ENCODE results near the gene CAMSAP3.
"Not testable (repeated sequence)": the region's sequence is repeated elsewhere in the genome, so short reads cannot be mapped to it uniquely, and the experiment has no call there.

The CAMSAP3 gene

DNA sequence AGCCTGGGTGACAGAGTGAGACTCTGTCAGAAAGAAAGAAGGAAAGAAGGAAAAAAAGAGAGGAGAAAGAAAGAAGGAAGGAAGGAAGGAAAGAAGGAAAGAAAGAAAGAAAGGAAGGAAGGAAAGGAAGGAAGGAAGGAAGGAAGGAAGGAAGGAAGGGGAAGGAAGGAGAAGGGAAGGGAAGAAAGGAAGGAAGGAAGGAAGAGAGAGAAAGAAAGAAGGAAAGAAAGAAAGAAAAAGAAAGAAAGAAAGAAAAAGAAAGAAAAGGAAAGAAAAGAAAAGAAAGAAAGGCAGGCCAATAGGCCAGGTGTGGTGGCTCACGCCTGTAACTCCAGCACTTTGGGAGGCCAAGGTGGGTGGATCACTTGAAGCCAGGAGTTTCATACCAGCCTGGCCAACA lies 18.2 kb upstream of the CAMSAP3 start:
- DNase-seq (ENCODE audit: low spot score), result not testable (repeated sequence)

DNA sequence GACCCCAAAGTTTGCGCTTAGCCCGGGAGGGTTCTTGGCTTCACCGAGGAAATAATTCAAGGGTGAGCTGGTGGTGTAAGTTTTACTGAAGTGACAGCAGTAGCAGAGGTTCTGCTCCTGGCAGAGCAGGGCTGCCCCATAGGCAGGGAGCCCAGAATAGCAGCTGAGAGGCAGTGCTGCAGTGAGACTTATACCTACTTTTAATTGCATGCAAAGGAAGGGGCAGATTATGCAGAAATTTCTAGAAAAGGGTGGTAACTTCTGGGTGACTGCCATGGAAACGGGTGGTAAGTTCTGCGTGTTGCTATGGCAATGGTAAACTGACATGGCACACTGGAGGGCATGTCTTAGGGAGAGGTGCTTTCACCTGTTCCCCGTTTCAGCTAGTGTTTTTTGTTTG lies 17.5 kb upstream of the CAMSAP3 start:
- DNase-seq (ENCODE audit: low spot score), result no peak

DNA sequence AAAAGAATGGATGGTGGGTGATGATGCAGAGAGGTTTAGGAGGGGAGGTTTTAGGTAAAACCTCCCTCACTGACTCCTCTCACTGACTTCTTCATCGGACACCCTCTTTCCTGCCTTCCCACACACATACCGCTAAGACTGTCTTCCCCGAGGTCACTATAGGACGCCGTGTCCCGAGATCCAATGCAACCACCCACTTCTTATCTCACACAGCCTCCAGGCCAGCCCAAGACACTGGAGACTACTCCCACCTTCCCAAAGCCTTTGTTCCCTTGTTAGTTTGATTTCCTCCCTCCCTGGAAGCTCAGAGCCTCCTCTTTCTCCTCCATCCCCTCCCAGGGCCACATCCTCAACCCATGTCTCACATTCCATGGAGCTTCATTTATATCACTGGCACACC lies 16.5 kb upstream of the CAMSAP3 start:
- no peak for DNase-seq (ENCODE audit: low spot score)

DNA sequence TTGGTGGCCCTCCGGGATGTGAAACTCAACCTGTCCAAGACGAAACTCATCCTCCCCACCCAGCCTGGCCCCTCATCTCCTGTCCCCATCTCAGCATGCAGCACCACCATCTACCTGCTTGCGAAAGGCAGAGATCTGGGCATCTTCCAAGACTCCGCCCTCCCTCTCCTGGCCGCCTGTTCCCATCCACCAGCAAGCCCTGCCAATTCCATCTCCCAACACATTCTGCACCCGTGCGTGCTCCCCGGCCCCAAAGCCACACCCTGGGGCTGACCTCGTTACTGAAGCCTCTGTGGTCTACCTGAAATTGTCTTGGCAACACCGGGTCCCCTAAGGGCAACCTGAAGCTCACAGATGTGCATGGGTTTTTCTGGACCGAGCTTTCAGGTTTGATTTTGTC lies 13.2 kb upstream of the CAMSAP3 start:
- no peak for DNase-seq (ENCODE audit: low spot score)

DNA sequence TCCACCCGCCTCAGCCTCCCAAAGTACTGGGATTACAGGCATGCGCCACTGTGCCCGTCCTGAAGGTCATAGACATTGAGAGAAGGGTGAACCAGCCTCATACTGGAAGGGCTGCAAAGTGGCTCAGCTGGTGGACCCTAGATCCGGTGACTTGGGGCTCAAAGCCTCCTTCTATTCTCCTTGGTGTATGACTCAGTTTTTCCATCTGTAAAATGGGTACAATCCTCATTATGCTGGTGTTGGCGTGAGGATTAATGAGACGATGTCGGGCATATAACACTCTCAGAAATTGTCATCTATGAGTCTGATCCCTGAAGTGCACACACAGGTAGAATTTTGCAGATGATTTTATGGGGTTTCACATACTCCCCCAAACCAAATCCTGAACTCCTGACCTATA lies 5.8 kb upstream of the CAMSAP3 start:
- no peak for DNase-seq (ENCODE audit: low spot score)

DNA sequence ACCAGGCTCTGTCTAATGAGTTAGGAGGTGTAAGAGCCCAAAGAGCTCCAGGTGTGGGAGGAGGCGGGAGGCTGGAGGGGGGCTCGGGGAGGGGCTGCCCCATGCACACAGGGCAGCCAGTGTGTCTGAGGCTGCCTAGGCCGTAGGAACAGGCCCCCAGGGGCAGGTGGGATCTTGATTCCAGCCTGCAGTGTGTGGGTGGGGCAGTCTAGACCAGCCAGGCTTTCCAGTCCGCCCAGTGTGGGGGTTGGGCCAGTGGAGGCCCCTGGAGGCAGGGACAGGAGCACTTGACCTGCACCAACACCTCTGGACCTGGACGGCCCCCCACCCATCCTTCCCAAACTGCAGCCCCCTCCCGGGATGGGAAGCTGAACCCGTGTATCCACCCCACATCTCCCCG lies 5.4 kb upstream of the CAMSAP3 start:
- no peak for DNase-seq (ENCODE audit: low spot score)

DNA sequence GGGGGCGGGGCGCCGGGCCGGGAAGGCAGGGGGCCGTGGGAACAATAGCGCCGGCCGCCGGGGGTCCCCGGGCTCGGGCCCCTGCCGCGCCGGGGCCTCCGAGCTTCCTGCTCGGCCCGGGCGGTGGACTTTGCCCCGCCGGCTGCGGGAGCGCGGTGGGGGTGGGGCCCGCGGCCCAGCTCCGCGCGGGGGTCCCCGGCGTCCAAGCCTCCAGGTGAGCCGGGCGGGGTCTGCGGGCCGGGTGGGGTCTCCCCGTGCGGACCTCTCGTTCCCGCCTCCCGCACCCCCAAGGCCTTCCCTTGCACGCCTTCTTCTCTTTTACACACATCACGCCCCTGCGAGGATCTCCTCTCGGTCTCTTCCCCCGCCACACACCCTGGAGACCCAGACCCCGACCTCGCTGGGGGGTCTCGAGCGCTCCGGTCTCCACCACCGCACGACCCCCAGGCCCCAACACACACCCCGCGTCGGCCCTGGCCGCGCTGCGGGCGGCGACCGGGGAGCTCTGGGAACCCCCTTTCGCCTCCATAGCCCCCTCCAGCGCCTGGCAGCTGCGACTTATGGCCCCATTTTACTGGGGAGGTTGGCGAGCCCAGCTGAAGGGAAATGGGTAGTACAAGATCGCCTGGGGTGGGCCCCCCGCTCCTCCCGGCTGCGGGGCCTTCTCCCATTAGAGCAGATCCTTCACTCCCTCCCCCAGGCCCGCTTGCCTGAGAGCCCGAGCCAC lies 711 bp downstream of the CAMSAP3 start:
- DNase-seq (ENCODE audit: low spot score), result no peak

DNA sequence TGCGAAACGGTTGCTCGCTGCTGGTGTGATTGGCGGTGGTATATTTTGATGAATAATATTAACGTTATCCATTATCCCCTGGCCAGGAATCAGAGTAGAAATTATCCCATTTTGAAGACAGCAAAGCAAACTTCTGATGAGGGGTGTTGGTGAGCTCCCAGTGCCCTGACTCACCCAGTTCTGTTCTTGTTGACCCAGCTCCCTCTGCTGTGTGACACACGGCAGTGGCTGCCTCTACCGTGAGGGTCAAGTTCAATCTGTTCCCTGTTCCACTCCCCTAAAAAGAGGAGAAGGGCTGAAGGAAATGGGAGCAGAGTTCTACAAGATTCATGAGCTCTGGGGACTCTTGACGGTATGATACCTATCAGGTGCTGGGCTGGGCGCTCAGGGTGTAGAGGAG lies 2.0 kb downstream of the CAMSAP3 start:
- no peak for DNase-seq (ENCODE audit: low spot score)

DNA sequence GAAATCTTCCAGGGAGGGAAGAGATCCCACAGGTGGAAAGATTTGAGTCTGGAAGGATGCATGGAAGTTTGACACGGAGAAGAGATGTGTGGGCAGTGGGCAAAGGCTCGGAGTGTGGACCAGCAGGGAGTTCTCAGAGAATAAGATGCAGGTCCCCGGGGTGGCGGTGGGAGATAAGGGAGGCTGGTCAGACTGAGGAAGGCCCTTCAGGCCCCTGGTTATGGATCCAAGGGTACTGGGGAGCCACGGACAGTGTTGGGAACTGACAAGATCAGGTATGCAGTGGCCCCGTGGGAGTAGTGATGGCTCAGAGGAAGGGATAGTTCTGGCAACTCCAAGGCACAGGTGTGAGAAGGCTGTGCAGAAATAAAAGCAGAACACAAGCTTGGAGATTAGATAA lies 2.5 kb downstream of the CAMSAP3 start:
- DNase-seq (ENCODE audit: low spot score), result no peak

DNA sequence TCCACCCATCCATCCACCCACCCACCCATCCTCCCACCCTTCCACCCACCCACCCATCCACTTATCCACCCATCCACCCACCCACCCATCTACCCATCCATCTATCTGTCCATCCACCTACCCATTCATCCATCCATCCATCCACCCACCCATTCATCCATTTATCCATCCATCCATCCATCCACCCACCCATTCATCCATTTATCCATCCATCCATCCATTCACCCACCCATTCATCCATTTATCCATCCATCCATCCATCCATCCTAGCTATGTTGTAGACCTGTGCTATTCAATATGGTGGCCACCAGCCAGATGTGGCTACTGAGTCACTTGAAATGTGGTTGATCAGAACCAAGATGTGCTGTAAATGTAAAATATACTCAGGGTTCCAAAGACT lies 5.1 kb downstream of the CAMSAP3 start:
- DNase-seq (ENCODE audit: low spot score), result no peak

DNA sequence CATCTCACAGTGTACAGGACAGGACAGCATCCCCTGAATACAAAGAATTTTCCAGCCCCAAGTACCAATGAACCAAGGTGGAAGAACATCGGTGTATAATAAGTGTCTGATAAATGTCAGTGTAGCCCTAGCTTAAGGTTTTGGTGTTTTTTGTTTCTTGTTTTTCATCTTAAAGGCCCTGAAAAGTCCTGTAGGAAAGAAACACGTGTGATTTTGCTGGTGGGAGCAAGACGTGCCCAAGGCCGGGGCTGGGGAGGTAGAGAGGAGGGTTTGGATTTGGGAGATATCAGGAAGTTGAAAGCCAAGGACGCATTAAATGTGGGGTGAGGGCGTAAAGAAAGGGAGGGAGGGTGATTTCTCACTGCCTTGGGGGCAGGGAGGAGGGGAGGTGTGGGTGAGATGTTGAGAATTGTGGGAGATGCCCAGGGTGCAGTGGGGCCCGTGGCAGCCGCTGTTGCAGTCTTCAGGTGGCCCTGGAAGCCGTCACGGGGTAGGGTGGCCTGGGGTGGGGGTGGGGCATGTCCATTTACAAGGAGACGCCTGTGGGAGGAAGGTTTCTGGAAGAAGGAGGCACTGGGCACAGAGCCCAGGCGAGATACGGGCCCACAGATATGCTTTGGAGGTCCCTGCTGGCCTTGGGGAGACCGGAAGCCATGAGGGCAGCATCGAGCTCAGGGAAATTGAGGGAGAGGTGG lies 6.7 kb downstream of the CAMSAP3 start:
- DNase-seq (ENCODE audit: low spot score), result no peak

DNA sequence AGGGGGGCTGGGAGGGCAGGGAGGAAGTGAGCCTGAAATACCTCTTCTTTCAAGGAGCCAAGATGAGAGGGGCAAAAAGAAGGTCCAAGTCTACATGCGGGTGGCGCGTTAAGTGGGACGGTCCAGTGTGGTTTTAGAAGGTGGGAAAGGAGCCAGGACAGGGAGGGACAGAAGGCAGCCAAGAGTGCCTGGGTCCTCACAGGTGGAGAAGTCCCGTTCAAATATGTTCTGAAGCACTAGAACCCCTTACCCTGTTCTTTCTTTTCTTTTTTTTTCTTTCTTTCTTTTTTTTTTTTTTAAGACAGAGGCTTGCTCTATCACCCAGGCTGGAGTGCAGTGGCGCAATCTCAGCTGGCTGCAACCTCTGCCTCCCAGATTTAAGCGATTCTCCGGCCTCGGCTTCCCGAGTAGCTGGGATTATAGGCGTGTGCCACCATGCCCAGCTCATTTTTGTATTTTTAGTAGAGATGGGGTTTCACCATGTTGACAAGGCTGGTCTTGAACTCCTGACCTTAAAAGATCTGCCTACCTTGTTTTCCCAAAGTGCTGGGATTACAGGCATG lies 7.4 kb downstream of the CAMSAP3 start:
- DNase-seq (ENCODE audit: low spot score), result no peak

DNA sequence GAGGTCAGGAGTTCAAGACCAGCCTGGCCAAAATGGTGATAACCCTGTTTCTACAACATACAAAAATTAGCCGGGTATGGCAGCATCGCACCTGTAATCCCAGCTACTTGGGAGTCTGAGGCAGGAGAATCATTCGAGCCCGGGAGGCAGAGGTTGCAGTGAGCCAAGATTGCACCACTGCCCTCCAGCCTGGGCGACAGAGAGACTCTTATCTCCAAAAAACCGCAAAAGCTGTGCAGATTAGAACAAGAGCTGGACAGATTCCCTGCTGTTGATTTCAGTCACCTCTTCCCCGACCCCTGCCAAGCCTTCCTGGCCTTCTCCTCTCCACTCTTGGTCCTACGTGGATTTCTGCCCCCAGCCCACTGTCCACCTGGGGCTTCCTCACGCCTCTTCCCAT lies 8.3 kb downstream of the CAMSAP3 start:
- DNase-seq (ENCODE audit: low spot score), result no peak

DNA sequence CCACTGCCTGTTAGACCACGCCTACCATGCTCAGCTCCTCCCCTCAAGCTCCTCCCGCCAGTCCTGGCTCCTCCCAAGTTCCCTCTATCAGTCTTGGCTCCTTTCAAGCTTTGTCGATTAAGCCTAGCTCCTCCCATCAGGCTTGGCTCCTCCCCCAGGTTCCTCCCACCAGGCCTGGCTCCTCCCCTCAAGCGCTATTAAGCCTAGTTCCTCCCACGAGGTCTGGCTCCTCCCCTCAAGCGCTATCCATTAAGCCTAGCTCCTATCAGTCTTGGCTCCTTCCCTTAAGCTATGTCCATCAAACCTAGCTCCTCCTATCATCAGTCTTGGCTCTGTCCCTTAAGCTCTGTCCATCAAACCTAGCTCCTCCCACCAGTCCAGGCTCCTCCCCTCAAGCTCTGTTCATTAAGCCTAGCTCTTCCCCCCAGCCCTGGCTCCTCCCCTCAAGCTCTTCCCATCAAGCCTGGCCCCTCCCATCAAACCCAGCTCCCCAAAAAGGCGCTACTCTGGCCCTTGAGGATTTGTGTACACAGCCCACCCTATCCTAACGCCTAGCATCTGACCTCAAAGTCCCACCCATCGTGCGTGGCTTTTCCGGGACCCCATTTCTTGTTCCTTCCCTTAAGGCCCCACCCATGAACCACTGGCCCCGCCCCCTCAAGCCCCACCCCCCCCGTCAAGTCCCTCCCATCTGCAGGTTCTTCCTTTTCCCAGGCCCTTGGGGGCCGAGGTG lies 10.0 kb downstream of the CAMSAP3 start:
- peak; percentile 38 for DNase-seq (ENCODE audit: low spot score)

DNA sequence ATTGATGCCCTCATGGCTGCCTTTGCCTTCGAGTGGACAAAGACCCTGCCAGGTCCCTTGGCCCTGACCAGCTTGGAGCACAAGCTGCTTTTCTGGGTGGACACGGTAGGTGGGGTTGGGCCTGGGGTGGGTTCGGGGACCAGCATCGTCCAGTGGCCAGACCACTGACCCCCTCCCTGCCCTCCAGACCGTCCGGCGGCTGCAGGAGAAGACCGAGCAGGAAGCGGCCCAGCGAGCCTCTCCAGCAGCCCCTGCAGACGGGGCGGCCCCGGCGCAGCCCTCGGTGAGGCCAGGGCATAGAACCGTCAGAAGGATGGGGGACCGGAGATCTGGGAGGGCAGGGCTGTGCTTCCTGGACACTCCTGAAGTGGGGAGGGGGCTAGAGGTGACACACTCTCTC lies 10.6 kb downstream of the CAMSAP3 start:
- no peak for DNase-seq (ENCODE audit: low spot score)

DNA sequence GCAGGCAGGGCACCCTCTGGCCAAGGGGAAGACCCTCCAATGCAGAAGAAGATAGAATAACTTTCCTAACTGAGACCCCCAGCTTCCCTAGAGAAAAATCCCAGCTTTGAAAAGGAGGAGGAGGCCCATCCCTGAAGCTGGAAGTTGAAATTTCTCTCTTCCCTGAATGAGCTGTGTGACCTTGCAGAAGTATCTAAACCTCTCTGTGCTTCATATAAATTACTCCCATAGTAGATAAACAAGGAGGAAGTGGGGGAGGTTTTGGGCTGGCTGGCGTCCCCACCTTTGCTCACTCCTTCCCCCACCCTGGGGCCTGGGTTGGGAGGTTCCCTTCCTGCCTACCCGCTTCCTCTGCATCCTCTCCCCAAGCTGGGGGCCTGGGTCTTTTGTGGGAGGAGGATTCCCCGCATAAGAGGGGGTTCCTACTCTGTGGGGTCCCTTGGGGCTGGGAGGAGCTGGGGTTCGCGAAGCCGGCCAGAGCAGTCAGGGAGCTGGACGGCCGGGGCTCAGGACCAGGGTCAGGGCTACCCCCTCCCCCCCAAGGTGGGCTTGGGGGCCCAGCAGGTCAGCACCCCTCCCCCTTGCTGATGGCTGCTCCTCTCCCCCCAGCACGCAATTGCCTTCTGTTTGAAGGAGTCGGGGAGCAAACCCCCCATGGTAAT lies 11.7 kb downstream of the CAMSAP3 start:
- DNase-seq (ENCODE audit: low spot score), result no peak

DNA sequence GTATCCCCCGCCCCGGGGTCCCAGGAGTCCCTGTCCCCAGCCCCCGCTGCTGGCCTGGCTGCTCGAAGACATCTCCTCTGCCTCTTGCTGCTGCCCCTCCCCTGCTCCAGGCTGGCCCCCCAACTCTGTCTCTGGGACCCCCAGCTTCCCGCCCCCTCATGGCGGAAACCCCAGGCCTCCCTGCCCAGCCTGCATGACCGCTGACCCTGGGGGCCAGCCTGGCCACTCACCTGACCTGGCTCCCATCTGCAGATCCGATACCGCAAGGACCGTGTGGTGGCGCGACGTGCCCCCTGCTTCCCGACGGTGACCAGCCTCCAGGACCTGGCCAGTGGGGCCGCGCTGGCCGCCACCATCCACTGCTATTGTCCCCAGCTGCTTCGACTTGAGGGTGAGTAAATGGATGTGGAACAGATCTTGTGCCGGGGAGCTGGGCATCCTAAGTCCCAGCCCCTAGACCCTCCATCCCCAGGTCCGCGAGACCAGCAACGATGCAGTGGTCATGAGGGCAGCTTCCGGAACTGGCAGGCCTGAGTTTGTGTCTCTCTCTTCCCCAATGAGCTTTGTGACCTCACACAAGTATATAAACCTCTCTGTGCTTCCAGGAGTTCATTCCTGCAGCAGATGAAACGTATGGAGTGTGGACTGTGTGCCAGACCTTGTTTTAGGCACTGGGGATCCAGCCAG lies 12.4 kb downstream of the CAMSAP3 start:
- no peak for DNase-seq (ENCODE audit: low spot score)

DNA sequence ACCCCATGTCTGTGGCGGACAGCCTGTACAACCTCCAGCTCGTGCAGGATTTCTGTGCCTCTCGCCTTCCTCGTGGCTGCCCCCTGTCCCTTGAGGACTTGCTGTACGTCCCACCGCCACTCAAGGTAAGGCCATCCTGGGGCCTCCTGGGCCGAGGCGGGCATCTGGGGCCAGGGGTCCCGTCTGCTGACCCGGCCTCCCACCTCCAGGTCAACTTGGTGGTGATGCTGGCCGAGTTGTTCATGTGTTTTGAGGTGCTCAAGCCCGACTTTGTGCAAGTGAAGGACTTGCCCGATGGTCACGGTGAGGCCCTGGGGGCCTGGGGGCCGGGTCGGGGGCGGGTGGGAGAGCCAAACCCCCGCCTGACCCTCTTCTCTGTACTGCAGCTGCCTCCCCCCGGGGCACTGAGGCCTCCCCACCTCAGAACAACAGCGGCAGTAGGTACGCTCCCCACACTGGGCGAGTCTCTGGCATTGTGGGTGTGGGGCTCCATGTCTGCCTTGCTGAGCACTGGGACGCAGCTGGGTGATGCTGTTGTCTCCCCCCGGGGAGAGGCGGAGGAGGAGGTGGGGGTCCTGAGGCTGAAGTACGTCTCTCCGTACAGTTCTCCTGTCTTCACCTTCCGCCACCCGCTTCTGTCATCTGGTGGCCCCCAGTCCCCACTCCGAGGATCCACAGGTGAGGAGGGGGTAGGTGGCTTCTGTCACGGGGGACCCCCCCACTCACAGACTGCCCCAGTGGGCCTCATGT lies 15.0 kb downstream of the CAMSAP3 start:
- DNase-seq (ENCODE audit: low spot score), result no peak

DNA sequence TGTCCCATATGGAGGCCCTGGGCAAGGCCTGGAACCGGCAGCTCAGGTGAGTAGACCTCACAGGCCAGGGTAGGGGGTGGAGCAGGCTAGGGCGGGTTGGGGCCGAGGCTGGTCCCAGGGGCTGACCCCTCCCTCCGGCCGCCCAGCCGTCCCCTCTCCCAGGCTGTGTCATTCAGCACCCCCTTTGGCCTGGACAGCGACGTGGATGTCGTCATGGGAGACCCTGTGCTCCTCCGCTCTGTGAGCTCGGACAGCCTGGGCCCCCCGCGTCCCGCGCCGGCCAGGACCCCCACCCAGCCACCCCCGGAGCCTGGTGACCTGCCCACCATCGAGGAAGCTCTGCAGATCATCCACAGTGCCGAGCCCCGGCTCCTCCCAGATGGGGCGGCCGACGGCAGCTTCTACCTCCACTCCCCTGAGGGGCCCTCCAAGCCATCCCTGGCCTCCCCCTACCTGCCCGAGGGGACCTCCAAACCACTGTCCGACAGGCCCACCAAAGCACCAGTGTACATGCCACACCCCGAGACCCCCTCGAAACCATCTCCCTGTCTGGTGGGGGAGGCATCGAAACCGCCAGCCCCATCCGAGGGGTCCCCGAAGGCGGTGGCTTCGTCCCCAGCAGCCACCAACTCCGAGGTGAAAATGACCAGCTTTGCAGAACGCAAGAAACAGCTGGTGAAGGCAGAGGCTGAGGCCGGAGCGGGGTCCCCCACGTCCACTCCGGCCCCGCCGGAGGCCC lies 16.0 kb downstream of the CAMSAP3 start:
- no peak for DNase-seq (ENCODE audit: low spot score)

Data from SK-N-DZ (cell line).